Sigmoid colon (tissue), 7 donors: ENCODE measurements around the gene SPR. TPM values are rescaled to one million over a fixed set of nuclear protein-coding genes. Genes with fewer than 3 reads are reported as not detected.

Experiments used
- DNase-seq: peaks from one replicate; pipeline ENCODE4 v3.0.0-alpha.2; 2019
- H3K27ac ChIP-seq, 4 donors: fragments of 200-600 bp; sonication (generic); one replicate each; pipeline ENCODE4 v1.5.1; 2016 to 2019; ENCODE audit warnings: mild to moderate bottlenecking in 1 of 4
- H3K27me3 ChIP-seq, 3 donors: fragments of 200-600 bp; sonication (generic); one replicate each; pipeline ENCODE4 v1.5.1; 2019; ENCODE audit warnings: mild to moderate bottlenecking in 1 of 3
- H3K36me3 ChIP-seq, 4 donors: fragments of 200-600 bp; sonication (generic); one replicate each; pipeline ENCODE4 v1.5.1; 2016 to 2019
- H3K4me1 ChIP-seq, 4 donors: fragments of 200-600 bp; sonication (generic); one replicate each; pipeline ENCODE4 v1.5.1; 2017 to 2019
- H3K4me3 ChIP-seq, 4 donors: fragments of 200-600 bp; sonication (generic); one replicate each; pipeline ENCODE4 v1.5.1; 2017 to 2019; ENCODE audit warnings: mild to moderate bottlenecking in 2 of 4, moderate library complexity in 1 of 4
- H3K9me3 ChIP-seq, 4 donors: fragments of 200-600 bp in 3 of 4; sonication (generic) in 3 of 4; one replicate each; pipeline versions ENCODE4 v1.5.1 to v1.6.1; 2013 to 2019
- CTCF ChIP-seq, 4 experiments: fragments of 450-650 bp in 3 of 4; fragments of 200-600 bp in 1 of 4; IDR thresholded peaks; one replicate each; pipeline ENCODE4 v1.5.1; 2016 to 2019; ENCODE audit warnings: antibody characterized with exemption in 4 of 4, mild to moderate bottlenecking in 3 of 4, moderate library complexity in 2 of 4
- EP300 ChIP-seq, 4 donors: sonication (generic); formaldehyde crosslinking; IDR thresholded peaks; one replicate each; pipeline ENCODE4 v1.6.1; 2017; ENCODE audit warnings: antibody characterized with exemption in 4 of 4
- POLR2A ChIP-seq, 2 donors: fragments of 450-650 bp; IDR thresholded peaks; one replicate each; pipeline ENCODE4 v1.6.1; 2016; ENCODE audit warnings: antibody characterized with exemption in 2 of 2, mild to moderate bottlenecking in 2 of 2, moderate library complexity in 2 of 2
- POLR2AphosphoS5 ChIP-seq, 4 donors: sonication (generic); formaldehyde crosslinking; IDR thresholded peaks; one replicate each; pipeline ENCODE4 v1.6.1; 2017; ENCODE audit warnings: antibody characterized with exemption in 4 of 4
- WGBS, 2 donors: extraction: QIAGEN DNeasy Blood & Tissue Kit; methylation state at CpG; one replicate each; pipeline ENCODE4 v1.1.7; 2013; 5-methylcytosine and 5-hydroxymethylcytosine counted together
- intact Hi-C: fragments of 100-400 bp; cut with DNase I; formaldehyde crosslinking; loops from one replicate; pipeline ENCODE4 v1.15.1; 2023
- polyA plus RNA-seq, 3 donors: library from polyadenylated mRNA; stranded (reverse); fragments of 200-250 nt; gene quantifications; one replicate each; pipeline ENCODE4 v1.2.3, GENCODE V29; 2013
- total RNA-seq, 4 donors: library from RNA; depleted of rRNA; stranded (reverse); fragments of >200 nt; gene quantifications; one replicate each; pipeline ENCODE4 v1.1.0, GENCODE V29; 2016
- donor health status: healthy with polysubstance abuse.
- donor health status: Bipolar disorder and iron deficiency.
- donor health status: healthy.

SPR gene
- total and polyA plus RNA-seq, 7 donors: 31.0 to 69.8 (median 46.1) TPM

- Histone ChIP-seq H3K27me3 (no peaks in the 10 kb centered on the region), H3K36me3 (peaks cover 0 to 2% (median 0%) of the 10 kb centered on the region in 4 donors), H3K27ac (no peak overlapping the region), H3K9me3 (no peaks in the 10 kb centered on the region), H3K4me3 (no peak overlapping the region), H3K4me1 (peaks cover 0 to 16% (median 10%) of the 10 kb centered on the region in 4 donors)
- WGBS, 2 donors: 76 to 85% methylated on average over 5 of the region's 5 CpGs
- TF ChIP-seq POLR2AphosphoS5 (IDR thresholded peaks at IDR 0.05) (no peak), POLR2A (IDR thresholded peaks at IDR 0.05) (no peak), EP300 (IDR thresholded peaks at IDR 0.05) (no peak)
- intact Hi-C loops: no loop called here
- no peak for DNase-seq
Measured at GRCh38 chr2:72938455-72938854, 51.2 kb downstream of the SPR start.

GRCh38 chr2:72940361-72940760 is 53.2 kb downstream of the SPR start:
- no peak for DNase-seq
- Histone ChIP-seq H3K27me3 (no peaks in the 10 kb centered on the region), H3K9me3 (no peaks in the 10 kb centered on the region), H3K4me3 (no peak overlapping the region), H3K27ac (no peak overlapping the region), H3K4me1 (peaks cover 0 to 16% (median 10%) of the 10 kb centered on the region in 4 donors), H3K36me3 (peaks cover 0 to 10% (median 0%) of the 10 kb centered on the region in 4 donors)
- intact Hi-C loops: loop anchor here (2.0 kb wide), 1 partner anchor 66 kb away; no protein-coding TSS in a partner anchor
- 87 to 89% methylated on average over 6 of the region's 6 CpGs for WGBS, 2 donors
- TF ChIP-seq CTCF (IDR thresholded peaks at IDR 0.05): no peak
- no peak for TF ChIP-seq POLR2AphosphoS5 (IDR thresholded peaks at IDR 0.05)
- TF ChIP-seq EP300 (IDR thresholded peaks at IDR 0.05): no peak
- no peak for TF ChIP-seq POLR2A (IDR thresholded peaks at IDR 0.05)

GRCh38 chr2:72940786-72941185 is 53.6 kb downstream of the SPR start:
- no peak for DNase-seq
- H3K4me1 ChIP-seq: peaks cover 0 to 16% (median 10%) of the 10 kb centered on the region in 4 donors
- H3K36me3 ChIP-seq: peaks cover 0 to 10% (median 0%) of the 10 kb centered on the region in 4 donors
- H3K27me3 ChIP-seq: no peaks in the 10 kb centered on the region
- intact Hi-C loops: loop anchor here (2.0 kb wide), 1 partner anchor 66 kb away; no protein-coding TSS in a partner anchor
- TF ChIP-seq POLR2AphosphoS5 (IDR thresholded peaks at IDR 0.05): no peak
- no peak for TF ChIP-seq POLR2A (IDR thresholded peaks at IDR 0.05)
- TF ChIP-seq CTCF (IDR thresholded peaks at IDR 0.05): no peak
- no peak for TF ChIP-seq EP300 (IDR thresholded peaks at IDR 0.05)
- H3K9me3 ChIP-seq: no peaks in the 10 kb centered on the region
- no peak overlapping the region for H3K4me3 ChIP-seq
- H3K27ac ChIP-seq: no peak overlapping the region
- WGBS, 2 donors: 85 to 92% methylated on average over 6 of the region's 6 CpGs

Other genes with a start within 250 kb of the SPR start
- 10 to 100 TPM; 25.3 to 46.1 (median 42.0) TPM for gene EXOC6B, start 61.4 kb upstream of the SPR start, total RNA-seq
- 1 to 10 TPM; 5.0 to 7.2 (median 5.1) TPM for gene EXOC6B, start 61.4 kb upstream of the SPR start, polyA plus RNA-seq
- not detected for gene EMX1, start 30.1 kb downstream of the SPR start, total RNA-seq
- gene EMX1, start 30.1 kb downstream of the SPR start, polyA plus RNA-seq: 1 to 10 TPM in 1 of 3 donors, under 1 TPM in 2; 0.60 to 1.4 (median 0.71) TPM
- 10 to 100 TPM in 2 of 4 donors, 1 to 10 TPM in 2; 6.7 to 27.1 (median 10.4) TPM for gene SFXN5, start 184.3 kb downstream of the SPR start, total RNA-seq
- gene SFXN5, start 184.3 kb downstream of the SPR start, polyA plus RNA-seq: 10 to 100 TPM in 2 of 3 donors, 1 to 10 TPM in 1; 5.4 to 15.3 (median 12.4) TPM
- gene RAB11FIP5, start 225.5 kb downstream of the SPR start, total RNA-seq: 10 to 100 TPM; 13.9 to 24.4 (median 19.4) TPM
- 10 to 100 TPM in 2 of 3 donors, 1 to 10 TPM in 1; 9.6 to 13.2 (median 12.8) TPM for gene RAB11FIP5, start 225.5 kb downstream of the SPR start, polyA plus RNA-seq